A375 (cell line): Measurements from ENCODE around the gene ETF1. TPM values are rescaled to one million over a fixed set of nuclear protein-coding genes. Genes with fewer than 3 reads are reported as not detected.

ENCODE experiments used
- small RNA-seq: library from RNA; depleted of rRNA; stranded (forward); fragments of <200 nt; gene quantifications from one replicate; pipeline ENCODE3, GENCODE V24; 2014
- total RNA-seq: library from RNA; depleted of rRNA; stranded (reverse); fragments of >200 nt; shearing (Covaris generic); gene quantifications from 2 replicates; pipeline ENCODE4 v1.2.3, GENCODE V29; 2014; rRNA removed

ETF1 gene
- total RNA-seq: 162 and 168 TPM in 2 replicates

DNA sequence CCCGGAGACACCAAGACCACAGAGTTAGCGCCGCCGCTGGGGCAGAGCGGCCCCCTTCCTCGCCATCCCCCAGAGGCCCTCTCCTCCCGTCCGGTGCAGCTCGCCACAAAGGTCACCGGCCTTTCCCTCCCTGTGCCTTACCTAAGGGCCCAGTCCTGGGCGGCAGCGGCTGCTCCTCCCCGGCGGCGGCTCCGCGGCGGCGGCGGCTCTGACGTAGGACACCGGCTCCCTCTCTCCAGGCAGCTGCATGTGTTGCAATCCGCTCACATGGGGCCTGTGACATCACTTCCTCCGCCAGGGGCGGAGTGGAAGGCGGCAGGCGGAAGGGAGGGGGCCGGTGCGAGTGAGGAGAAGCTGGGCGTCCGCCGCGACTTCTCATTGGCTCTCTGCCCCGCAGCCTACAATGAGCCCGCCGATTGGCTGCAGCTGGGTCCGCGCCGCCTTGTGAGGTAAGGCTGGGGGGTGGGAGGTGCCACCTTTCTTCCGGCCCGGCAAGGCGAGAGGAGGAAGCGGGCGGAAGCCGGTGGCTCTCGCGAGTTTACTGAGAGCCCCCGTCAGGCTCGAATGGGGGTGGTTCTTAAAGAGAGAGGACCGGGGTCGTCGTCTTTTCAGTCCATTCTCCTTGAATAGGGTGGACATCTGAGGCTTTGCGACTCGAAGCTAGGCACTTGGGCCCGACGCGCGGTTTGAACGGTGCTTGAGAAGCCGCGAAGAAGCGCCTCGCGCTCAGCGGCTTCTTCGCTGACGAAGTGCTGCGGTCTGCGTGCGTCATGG lies at the start of gene ETF1:
ETF1 (minus strand) TSS at position 281 of the 774 bp plus-strand sequence. CDS start 318 bp downstream, outside the sequence.

DNA sequence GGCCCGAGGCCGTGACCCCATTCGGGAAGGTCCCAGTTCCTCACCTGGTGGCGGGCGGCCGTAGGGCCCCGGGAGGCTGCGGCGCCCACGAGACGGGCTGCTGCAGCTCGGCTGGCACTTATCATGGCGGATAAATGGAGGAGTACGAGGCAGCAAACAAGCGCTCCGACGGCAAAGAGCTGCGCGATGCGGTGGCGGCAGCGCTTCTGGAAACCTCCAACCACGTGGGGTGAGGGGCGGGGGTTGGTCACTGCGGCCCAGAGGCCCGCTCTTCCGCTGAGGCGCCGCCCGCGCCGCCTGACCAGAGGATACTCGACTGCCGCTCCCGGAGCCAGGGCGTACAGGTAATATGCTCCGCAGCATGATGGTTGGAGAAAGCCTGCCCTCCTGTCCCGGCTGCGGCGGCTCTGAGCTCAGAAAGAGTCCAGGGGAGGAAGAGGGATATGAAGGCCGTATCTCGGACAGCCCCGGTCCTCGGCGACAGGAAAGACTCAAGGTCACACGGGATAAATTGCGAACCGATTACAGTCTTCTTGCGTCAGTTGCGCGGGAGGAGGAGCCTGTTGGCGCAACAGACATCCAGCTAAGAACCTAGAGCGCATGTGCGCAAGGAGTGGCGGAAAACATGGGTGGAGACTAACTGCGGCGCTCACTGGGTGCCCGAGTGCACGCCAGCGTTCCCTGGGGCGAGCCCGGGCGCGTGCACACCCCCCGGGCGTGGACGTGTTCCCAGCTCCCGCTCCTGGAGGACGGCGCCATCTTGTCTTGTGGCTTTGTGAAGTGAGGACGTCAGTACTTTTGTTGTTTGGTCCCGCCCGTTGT lies 32.4 kb upstream of the ETF1 start, which contains the start of gene HSPA9:
HSPA9 (minus strand) TSS at position 208 of the 822 bp plus-strand sequence; CDS start at position 125, 83 bp downstream.

DNA sequence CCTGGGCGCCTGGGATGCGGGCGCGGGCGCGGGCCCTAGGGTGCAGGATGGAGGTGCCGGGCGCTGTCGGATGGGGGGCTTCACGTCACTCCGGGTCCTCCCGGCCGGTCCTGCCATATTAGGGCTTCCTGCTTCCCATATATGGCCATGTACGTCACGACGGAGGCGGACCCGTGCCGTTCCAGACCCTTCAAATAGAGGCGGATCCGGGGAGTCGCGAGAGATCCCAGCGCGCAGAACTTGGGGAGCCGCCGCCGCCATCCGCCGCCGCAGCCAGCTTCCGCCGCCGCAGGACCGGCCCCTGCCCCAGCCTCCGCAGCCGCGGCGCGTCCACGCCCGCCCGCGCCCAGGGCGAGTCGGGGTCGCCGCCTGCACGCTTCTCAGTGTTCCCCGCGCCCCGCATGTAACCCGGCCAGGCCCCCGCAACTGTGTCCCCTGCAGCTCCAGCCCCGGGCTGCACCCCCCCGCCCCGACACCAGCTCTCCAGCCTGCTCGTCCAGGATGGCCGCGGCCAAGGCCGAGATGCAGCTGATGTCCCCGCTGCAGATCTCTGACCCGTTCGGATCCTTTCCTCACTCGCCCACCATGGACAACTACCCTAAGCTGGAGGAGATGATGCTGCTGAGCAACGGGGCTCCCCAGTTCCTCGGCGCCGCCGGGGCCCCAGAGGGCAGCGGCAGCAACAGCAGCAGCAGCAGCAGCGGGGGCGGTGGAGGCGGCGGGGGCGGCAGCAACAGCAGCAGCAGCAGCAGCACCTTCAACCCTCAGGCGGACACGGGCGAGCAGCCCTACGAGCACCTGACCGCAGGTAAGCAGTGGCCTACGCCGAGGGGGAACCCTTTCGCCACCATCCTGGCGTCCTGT lies 77.5 kb downstream of the ETF1 start, which contains the start of gene EGR1:
EGR1 (plus strand) TSS at position 219 of the 864 bp plus-strand sequence; CDS start at position 502, 283 bp downstream.

Small RNA genes within 50 kb of the gene (small RNA-seq; reads per million reads assigned to genes)
- gene RF00154 (115 reads per million, percentile 96 among the genes with 10 or more reads in this experiment), gene SNORD63 (170 reads per million, percentile 97 among the genes with 10 or more reads in this experiment)

Other genes starting within 250 kb of the ETF1 start
- gene CDC25C, start 211.4 kb downstream of the ETF1 start, total RNA-seq: 15.4 and 17.2 TPM in 2 replicates
- gene FAM53C, start 205.0 kb downstream of the ETF1 start, total RNA-seq: 37.4 and 39.6 TPM in 2 replicates
- gene KDM3B, start 190.6 kb downstream of the ETF1 start, total RNA-seq: 31.7 and 32.9 TPM in 2 replicates
- gene REEP2, start 104.2 kb downstream of the ETF1 start, total RNA-seq: 16.9 and 18.6 TPM in 2 replicates
- gene EGR1, start 77.8 kb downstream of the ETF1 start, total RNA-seq: 10.7 and 16.8 TPM in 2 replicates
- gene HSPA9, start 32.2 kb upstream of the ETF1 start, total RNA-seq: 529 and 553 TPM in 2 replicates
- gene CTNNA1, start 210.2 kb upstream of the ETF1 start, total RNA-seq: 359 and 398 TPM in 2 replicates